GM19397 (cell line): ENCODE data around the gene ALOX5AP.
A peak's percentile ranks its signal among the peaks of the same experiment; 100 is the strongest.

ENCODE experiments used
- ATAC-seq: cut with Tn5 transposase; IDR thresholded peaks from one replicate; pipeline ENCODE4 v1.9.1; 2021; ENCODE audit warnings: mild to moderate bottlenecking, moderate library complexity; ENCODE audit not compliant: unreplicated experiment

Gene ALOX5AP

GRCh38 chr13:30714629-30715371 lies 20.5 kb upstream of the ALOX5AP start:
- no peak for ATAC-seq

- ATAC-seq: no peak
These were observed 20.0 kb upstream of the ALOX5AP start for GRCh38 chr13:30715372-30715756.

GRCh38 chr13:30715837-30716236 lies 19.5 kb upstream of the ALOX5AP start:
- no peak for ATAC-seq

- ATAC-seq: no peak
These were observed 16.4 kb upstream of the ALOX5AP start for GRCh38 chr13:30718661-30719524.

GRCh38 chr13:30719525-30719914 lies 15.8 kb upstream of the ALOX5AP start:
- no peak for ATAC-seq

- no peak for ATAC-seq
These were observed 15.0 kb upstream of the ALOX5AP start for GRCh38 chr13:30720172-30720869.

GRCh38 chr13:30721936-30722335 lies 13.4 kb upstream of the ALOX5AP start:
- no peak for ATAC-seq

GRCh38 chr13:30722361-30722760 lies 13.0 kb upstream of the ALOX5AP start:
- ATAC-seq: no peak

GRCh38 chr13:30724778-30725177 lies 10.6 kb upstream of the ALOX5AP start:
- no peak for ATAC-seq

GRCh38 chr13:30725326-30726085 lies 9.8 kb upstream of the ALOX5AP start:
- no peak for ATAC-seq

GRCh38 chr13:30726192-30726591 lies 9.2 kb upstream of the ALOX5AP start:
- no peak for ATAC-seq

GRCh38 chr13:30727491-30728355 lies 7.6 kb upstream of the ALOX5AP start:
- ATAC-seq: no peak

GRCh38 chr13:30729801-30730200 lies 5.5 kb upstream of the ALOX5AP start:
- ATAC-seq: no peak

- ATAC-seq: no peak
These were observed 4.8 kb upstream of the ALOX5AP start for GRCh38 chr13:30730526-30730925.

- no peak for ATAC-seq
These were observed 3.8 kb upstream of the ALOX5AP start for GRCh38 chr13:30731361-30732045.

- no peak for ATAC-seq
These were observed 3.3 kb upstream of the ALOX5AP start for GRCh38 chr13:30732046-30732390.

- ATAC-seq: no peak
These were observed 904 bp upstream of the ALOX5AP start for GRCh38 chr13:30734439-30734838.

GRCh38 chr13:30735872-30736175 lies 481 bp downstream of the ALOX5AP start:
- peak; percentile 2 for ATAC-seq

GRCh38 chr13:30736461-30737320 lies 1.3 kb downstream of the ALOX5AP start:
- ATAC-seq: no peak
